ENCODE results near the gene AGAP3.

The AGAP3 gene

DNA sequence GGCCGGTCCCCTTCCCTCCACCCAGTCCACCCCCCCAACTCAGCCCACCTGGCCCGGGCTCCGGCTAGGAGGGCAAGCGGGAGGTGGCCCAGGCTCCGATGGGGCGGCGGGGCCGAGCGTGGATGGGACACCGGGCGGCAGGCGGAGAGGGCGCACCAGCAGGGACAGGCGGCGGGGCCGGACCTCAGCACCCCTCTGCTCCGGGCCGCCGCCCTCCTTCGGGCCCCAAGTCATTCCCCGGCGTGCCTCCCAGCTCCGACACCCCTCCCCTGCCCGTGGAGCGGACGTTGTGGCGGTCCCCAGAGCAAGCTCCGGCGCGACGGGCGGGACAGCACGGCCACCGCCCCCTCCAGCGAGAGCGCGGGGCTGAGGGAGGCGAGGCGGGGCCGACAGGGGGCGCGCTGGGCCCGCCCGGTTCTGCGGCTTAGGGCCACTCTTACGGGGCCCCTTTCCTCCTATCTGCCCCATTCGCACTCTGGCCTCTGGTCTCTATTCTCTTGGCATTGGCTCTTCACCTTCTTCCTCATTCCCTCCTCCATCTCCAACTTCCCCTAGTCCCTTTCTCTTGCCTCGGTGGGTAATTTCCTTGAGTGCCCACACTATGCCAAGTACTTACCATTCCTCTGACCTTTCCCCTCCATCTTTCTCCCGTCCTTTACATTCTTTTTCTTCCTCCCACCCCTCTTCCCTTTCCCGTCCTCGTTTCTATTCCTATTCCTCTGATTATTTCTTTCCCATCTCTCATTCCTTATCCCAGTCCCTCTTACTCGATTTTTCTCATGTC lies 81.9 kb downstream of the AGAP3 start:
- DNase-seq = no peak

DNA sequence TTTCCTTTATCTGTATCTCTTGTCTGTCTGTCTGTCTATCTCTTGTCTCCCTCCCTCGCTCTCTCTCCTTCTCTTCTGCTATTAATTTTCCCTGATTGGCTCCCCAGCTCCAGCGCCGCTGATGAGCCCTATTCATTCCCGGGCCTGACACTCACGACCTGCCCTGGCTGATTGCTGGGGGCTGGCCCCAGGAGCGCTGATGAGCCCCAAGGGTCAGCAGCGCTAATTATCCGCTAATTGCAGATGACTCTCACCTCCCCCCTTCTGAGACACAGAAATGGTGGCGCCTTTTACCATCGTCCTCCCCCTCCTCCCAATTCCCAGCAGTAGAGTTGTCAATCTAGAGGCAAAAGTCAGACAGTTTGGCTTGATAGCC lies 82.5 kb downstream of the AGAP3 start:
- DNase-seq = no peak

DNA sequence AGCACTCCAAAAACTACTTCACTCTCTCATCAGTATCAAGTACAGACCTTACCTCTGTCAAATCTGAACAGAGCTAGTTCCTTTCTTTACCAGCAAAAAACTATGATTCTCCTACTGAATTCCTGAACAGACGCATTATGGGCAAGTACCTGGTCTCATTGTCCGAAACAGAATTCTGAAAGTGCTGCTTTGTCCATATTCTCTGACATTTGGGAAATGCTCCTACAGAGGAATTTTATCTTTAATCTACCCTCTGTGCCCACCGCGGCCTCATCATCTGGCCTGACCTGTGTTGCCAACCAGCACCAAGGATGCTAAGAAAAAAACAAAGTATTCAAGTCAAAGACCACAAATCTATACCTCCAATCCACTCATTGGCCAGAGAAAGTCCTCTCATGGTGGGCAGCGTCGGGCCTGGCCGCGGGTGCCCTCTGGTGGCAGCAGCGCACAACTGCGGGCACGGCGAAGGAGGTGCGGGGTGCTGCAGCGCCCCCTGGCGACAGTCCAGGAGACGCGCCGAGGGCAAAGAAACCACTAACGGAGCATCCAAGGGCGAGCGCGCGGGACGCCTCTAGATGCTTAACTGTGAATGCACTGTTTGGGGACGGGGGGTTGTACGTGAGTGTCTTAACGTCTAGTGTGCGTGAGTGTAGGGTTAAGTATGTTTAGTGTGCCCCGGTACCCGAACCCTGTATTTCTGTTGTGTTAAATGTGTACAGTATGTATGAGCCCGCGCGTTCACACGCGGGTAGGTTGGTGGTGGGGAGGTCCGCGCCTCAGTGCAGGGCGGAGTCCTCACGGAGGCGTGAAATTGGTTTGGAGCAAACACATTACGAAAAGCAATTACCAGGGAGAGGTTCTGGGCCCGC lies 86.2 kb downstream of the AGAP3 start:
- peak; percentile 27 for DNase-seq

DNA sequence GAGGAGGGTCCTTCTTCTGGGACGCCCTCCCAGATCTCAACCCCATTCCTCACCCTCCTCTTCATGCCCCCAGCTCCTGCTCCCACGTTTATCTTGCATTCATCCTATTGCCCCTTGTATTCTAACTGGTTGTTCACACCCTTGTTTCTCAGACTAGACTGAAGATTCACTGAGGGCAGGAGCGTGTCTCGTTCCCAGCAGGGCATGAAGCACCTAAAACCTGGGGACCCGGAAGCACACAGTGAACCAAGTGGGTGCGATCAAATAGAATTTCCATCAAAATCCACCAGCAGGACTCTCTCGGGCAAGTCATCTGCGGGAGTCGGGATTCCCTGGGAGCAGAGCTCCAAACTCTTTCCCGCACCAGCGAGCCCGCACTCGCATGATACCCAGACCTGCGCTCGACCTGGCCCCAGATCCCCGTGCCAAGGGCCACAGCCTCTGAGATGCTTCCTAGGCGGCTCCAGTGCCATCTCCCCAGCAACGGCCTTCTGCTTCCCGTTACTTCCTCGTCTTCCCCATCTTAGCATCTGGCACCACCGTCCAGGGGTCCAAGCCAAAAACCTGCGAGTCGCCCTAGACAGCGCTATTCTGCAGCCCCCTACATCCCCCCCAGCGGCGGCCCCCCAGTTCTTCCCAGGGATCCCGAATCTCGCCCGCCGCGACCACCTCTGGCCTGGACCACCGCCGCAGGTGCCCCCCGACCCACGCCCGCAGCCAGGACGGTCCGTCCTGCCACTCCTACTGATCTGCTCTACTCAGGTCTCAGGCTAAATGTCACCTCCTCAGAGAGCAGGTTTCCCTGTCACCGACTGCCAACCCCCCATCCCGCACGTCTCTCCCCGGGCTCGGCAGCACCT lies 87.3 kb downstream of the AGAP3 start:
- no peak for DNase-seq

DNA sequence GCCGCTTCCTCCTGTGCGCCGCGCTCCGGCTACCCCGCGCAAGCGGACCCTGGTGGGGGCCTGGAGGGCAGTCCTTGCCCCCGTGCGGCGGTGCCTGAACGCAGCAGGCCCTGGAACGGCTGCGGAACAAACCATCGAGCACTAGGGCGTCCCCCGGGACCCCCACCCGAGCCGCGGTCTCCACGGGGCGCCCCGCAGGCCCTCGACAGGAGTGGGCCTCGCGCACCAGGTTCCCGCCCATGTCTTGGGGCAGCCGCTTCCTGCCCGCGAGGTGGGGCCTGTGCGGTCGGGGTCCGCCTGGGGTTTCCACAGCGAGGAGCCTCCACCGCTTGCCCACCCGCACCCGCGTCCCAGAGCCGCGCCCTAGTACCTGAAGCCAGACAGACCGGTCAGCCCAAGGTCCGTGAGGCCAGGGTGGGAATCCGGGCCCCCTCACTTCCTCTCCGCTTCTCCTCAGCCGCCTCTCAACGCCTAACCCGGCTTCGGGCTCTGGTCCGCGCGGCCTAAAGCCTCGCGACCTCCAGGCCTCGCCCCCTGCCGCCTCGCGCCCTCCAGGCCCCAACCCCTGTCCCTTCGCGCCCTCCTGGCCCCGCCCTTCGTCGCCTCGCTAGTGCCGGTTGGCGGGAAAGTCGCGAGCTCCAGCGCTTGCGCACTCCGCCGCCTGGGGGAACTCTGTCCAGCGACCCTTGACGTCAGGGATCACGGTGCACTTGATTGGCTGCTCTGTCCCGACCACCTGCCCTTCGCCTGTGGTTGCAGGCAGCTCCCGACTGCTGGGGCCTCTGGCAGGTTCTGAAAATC lies 88.2 kb downstream of the AGAP3 start:
- no peak for DNase-seq

DNA sequence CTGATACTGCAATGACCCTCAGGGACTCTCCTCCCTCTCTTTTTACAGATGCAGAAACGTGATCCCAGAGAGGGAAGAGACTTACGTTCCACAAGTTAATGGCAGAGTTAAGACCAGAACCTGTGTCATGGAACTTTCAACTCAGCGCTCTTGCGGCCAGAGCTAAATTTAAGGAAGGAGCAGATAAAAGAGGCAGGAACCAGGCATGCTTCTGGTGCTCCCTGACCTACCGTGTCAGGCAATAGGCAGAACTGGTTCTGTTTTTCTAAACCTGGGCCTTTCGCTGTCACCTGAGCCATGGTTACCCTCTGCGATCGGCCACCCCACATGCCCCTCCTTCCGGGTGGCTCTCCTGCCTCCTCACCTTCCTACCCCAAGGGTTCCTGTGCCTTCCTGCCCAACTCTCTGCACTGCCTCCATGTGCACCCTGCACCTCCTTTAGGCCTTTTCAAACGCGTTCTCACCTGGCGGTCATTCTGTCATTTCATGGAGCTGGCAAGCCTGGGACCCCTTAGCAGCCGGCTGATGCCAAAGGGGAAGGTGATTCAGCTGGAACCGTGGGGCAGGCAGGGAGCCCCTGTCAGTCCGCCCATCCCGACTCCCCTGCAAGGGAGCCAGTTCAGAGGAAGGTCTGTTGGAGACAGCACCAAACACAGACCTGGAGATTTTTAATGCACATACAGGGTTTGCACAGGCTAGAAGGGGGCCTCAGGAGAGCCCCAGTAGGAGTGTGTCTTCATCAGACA lies 88.9 kb downstream of the AGAP3 start:
- DNase-seq = no peak

DNA sequence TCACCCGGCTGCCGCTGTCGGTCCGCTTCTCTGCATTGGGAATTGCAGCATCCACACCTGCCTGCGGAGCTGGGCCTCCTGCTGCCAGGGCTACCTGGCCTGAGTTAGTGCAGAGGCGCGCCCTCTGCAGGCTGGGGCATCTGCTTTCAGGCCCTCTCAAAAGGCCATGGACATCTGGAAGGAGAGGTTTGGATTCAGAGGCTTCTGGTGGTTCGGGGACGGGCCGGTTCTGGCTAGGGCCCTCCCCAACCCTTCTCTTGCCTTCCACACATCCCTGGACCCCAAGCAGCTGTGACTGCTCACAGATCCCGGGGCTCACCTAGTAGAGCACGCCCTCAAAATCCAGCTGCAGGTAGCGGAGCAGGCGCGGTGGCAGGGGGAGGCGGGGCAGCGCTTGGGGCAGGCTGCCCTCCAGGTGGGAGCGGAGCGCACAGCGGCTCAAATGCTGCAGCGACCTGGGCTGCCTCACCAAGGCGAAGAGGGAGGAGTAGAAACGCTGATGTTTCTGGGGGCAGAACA lies 89.6 kb downstream of the AGAP3 start:
- no peak for DNase-seq

DNA sequence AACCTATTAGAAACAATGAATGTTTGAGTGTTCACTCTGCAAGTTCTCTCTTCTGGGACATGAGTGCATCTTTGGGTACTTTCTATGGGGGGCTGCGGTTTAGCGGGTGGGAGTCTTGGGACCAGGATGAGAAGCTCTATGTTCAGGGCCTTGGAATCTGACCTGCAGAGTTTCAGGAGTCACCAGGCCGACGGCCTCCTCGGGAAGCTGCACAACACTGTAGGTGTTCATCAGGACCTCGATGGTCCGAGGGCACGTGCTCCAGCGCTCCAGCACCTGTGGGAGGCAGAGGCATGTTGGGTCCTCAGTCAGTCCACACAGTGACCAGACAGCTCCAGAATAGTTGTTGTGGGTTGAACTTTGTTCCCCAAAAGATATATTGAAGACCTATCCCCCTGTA lies 90.1 kb downstream of the AGAP3 start:
- no peak for DNase-seq

DNA sequence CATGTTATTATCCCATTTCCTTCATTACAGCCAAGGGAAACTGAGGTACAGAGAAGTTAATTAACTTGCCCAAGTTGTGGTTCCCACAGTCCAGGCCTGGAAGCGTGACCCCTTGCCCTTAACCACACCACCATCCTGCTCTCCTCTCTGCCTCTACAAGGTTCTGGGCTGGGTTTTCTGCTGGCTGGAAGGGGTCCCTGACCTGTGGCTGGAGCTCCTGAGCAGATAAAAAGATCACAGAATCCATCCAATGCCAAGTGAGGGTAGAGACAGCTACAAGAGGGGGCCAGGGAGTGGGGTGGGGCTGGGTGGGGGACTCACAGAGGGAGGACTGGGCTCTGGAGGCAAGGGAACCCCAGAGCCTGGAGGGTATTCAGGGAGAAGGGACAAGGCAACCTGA lies 91.0 kb downstream of the AGAP3 start:
- no peak for DNase-seq

DNA sequence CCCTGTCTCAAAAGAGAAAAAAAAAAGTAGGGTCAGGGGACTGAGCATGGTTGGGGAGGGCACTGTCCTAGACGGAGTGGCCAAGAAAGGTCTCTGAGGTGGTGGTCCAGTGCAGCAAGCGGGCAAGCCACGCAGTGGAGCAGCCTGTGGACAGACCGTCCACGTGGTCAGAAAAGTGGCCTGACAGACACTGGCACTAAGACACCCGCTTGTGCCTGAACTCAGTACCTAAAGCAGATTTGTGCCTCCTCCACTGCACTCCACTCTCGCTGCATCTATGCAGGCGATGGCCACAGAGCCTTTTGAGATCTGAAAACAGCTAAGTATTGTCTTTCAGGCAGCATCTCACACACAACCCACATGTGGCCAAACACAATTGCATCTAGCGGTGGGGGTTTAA lies 92.0 kb downstream of the AGAP3 start:
- no peak for DNase-seq

DNA sequence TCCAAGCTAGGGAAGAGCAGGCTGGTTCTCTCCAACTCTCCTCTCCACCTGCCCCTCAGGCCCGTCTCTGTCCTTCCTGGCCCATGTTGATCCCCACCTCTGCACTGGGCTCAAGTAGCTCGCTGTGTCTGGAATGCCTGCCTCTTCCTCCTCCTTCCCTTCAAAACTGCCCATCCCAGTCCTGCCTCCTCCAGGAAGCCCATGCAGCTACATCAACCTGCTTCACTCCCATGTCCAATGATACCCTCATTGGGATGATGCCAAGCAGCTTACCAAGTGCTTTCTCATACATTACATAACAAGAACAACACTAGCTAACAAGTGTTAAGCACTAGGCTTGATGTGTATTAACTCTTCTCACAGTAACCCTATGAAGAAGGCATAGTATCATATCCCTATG lies 92.6 kb downstream of the AGAP3 start:
- no peak for DNase-seq

DNA sequence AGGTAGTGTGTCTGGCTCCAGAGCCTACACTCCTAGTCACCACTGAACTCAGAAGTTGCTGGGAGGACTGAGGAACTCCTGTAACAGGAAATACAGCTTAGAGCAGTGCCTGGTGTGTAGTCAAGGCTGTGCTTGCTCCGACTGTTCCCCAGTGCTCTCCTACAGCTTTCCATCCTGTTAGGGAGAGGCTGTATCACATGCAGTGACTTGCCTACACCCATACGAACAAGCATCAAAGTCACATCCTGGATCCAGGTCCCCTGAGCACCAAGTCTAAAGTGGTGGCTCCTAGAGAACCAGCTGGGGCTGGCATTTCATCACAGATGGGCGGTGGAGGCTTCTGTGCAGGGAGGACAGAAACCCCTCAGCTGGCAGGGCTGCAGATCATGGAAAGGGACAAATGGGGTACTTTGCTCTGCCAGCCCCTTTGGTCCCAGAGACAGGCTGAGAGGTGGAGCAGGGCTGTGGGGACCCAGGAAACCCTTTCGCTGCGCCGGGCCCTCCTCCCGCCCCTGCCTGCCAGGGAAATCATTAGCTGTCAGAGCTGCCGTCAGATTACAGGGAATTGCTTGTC lies 93.1 kb downstream of the AGAP3 start:
- DNase-seq = no peak

DNA sequence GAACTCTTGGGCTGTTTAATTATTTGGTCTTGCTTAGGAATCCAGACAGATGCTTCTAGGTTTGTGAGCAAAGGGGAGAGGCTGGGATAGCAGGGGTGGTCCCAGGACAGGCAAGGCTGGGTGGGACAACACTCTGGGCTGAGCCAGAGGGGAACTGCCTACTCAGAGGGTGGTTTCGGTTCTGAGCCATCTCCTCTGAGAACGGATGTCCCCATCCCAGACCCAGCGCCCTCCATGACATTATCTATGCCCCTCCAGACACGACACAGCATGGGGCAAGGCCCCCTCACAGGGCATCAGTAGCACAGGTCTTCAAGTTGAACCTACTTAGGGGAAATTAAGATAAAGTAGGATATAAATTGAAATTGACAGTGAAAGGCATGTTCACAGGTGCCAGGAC lies 93.7 kb downstream of the AGAP3 start:
- DNase-seq = no peak

DNA sequence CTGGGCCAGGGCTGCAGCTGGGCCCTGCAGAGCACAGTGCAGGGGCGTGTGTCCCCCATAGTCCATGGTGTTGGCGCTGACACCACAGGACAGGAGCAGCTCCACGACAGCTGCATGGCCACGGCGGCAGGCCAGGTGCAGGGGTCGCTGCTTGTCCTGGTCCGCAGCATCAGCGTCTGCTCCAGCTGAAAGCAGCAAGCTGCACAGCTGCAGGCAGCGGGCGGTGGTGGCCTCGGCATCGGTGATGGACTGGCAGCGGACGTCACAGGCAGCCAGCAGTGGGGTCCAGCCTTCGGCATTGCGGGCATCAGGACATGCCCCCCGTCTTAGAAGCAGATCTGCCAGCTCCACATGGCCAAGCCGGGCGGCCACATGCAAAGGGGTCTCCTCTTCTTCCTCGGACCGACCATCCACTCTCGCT lies 94.7 kb downstream of the AGAP3 start:
- no peak for DNase-seq

DNA sequence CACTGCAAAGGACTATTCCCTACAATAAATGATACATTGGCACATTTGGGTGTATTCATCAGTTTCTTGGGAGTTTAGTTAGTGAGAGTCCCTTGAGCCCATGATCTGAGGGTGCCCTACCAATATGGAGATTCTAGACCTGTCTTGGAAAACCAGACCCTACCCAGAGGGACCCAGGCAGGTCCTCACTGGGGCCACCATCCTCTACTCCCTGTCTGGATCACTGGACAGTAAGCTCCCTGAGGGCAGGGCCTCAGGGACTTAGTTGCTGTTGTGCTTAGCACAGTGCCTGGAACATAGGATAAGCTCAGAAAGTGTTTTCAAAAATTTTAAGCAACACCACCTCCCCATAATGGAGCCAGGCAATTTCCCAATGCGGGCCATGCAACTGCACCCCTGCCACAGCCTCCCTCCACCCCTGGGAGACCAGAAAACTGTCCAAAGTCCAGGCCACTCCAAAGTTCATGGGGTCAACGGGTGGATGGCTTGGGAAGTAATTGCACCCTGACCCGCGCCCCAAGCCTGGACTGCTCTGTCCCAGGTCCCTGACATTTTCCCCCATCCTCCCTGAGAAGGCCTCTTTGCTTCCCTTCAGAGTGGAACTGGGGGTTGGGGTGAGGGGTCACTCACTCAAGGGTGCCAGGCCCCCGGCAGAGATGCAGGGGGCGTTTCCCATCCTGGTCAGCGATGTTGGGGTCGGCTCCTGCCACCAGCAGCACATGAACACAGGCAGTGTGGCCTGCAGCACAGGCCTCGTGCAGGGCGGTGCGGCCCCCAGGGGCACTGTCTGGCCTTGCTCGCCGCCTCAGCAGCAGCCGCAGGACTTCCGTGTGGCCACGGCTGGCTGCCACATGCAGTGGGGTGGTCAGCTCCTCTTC lies 99.7 kb downstream of the AGAP3 start:
- DNase-seq = no peak

DNA sequence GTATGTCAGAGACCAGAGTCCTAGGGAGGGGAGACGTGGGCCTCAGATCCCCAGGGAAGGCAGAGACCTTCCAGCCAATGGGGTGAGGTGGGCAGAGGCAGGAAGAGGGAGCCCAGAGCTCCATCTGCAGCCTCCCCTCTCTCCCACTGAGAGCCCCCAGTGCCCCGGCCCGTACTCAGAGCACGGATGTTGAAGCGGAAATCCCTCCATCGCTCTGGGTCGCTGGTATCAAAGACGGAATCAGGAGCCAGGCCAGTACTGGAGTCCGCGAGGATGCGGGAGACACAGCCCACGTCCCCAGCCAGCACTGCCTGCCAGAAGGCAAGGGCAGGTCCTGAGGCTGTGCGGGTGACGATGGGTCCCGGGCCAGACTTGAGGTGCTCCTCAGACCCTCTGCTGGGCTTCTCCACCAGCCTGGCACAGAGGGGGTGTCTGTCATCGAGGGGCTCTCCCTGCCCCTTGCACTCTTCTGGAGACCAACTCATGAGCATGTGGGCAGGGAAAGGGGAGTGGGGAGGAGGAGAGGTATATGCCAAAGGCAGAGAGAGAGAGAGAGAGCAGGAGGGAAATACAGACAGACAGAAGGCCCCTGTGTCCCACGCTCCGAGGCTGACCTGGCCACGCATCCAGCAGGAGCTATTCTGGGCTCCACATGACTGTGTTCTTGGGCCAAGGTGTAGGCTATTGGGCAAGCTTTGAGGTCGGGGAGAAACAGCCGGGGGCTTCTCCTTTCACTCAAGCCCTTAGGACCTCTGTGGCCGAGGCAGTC lies 100.5 kb downstream of the AGAP3 start, which contains the start of gene ASB10:
TSS of gene ASB10 (minus strand) at position 611 of the 769 bp plus-strand sequence. CDS start at position 491, 120 bp downstream.
- no peak for DNase-seq

DNA sequence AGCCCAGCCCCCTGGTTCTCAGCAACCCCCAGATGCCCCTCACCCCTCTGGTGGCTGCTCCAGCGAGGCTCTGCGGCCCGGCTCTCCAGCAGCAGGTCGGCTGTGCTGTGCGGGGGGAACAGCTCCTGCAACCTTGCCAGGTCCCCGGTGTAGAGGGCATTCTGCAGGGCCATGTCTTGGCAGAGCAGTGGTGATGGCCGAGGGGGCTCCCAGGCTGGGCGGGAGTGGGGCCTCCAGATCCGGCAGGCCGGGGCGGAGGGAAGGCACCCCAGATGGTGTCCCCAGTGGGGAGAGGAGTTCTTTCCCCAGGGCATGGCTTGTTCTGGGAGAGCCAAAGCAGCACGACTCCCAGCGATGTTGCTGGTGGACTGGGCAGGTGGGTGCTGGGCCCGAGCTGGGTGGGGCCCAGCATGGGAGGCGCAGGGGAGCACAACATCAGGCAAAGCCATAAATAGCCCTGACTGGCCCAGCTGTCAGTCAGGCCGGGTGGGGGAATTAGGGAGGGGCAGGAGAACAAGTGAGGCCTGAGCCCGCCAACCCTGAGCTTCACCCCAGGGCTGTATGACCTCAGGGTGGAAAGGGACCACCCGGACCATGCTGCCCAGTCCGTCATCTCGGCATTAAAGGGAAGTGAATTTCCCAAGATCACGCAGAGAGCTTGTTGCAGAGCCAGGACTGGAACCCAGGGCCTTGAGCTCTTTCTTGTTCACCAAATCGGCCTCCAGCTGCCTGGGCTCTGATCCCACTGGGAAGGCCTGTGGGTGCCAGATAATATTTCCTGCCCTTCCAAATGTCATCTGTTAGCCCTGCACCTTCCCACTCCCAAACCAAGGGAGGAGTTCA lies 101.4 kb downstream of the AGAP3 start:
- no peak for DNase-seq

DNA sequence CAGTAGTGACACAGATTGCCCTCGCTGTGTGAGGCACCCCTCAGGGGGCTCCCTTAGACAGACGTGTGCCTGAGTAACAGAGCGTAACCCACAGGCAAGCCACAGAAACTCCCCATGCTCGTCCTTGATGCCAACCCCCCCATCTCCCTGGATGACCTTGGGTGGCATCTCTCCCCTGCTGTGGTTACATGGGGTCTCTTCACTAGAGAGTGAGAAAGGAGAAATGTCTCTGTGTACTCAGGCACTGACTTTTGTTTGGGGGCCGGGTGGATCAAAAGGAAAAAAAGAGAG lies 101.9 kb downstream of the AGAP3 start:
- DNase-seq = no peak

Data from GOT3 (cell line).